Measurements from ENCODE around the gene RNASE12. TPM values are rescaled to one million over a fixed set of nuclear protein-coding genes. Genes with fewer than 3 reads are reported as not detected.

The RNASE12 gene
- total RNA-seq, 4 donors from 2014 or later, result not detected

- Histone ChIP-seq H3K27ac (peak overlapping the region; percentile 65 to 83 (median 76)), H3K9me3 (no peaks in the 10 kb centered on the region), H3K4me1 (peaks cover 0 to 35% (median 6%) of the 10 kb centered on the region in 3 donors), H3K27me3 (no peaks in the 10 kb centered on the region), H3K36me3 (no peaks in the 10 kb centered on the region), H3K4me3 (peak overlapping the region; percentile 67 to 95 (median 80))
- 0 to 1% methylated on average over 14 to 37 of the region's 44 CpGs for WGBS, 2 donors
- TF ChIP-seq POLR2A (IDR thresholded peaks at IDR 0.05) (no peak), CTCF (IDR thresholded peaks at IDR 0.05) (peak; percentile 93 to 99 (median 98))
- DNase-seq, result no peak
- intact Hi-C loops (cut with DNase I), result loop anchor here (5.0 to 10.0 kb wide), 3 partner anchors 197 to 365 kb away; partner anchors contain the start of genes PARP2 and TEP1
Measured at GRCh38 chr14:20609215-20610001, 18.2 kb upstream of the RNASE12 start.

- no peak overlapping the region for H3K4me3 ChIP-seq
- DNase-seq, result no peak
- H3K4me1 ChIP-seq, result peaks cover 0 to 28% (median 6%) of the 10 kb centered on the region in 3 donors
- no peak for TF ChIP-seq CTCF (IDR thresholded peaks at IDR 0.05)
- TF ChIP-seq POLR2A (IDR thresholded peaks at IDR 0.05), result no peak
- intact Hi-C loops (cut with DNase I), result loop anchor here (5.0 kb wide), 1 partner anchor 196 kb away; the partner anchor contains the start of gene TEP1
- H3K9me3 ChIP-seq, result no peaks in the 10 kb centered on the region
- WGBS, 2 donors, result 69 to 71% methylated on average over 7 of the region's 7 CpGs
- no peaks in the 10 kb centered on the region for H3K27me3 ChIP-seq
- no peaks in the 10 kb centered on the region for H3K36me3 ChIP-seq
- H3K27ac ChIP-seq, result no peak overlapping the region
Measured at GRCh38 chr14:20608383-20609110, 17.4 kb upstream of the RNASE12 start.

GRCh38 chr14:20607617-20608016, 16.4 kb upstream of the RNASE12 start:
- no peak for DNase-seq
- intact Hi-C loops (cut with DNase I), result loop anchor here (5.0 kb wide), 1 partner anchor 195 kb away; the partner anchor contains the start of gene TEP1
- no peaks in the 10 kb centered on the region for H3K9me3 ChIP-seq
- no peaks in the 10 kb centered on the region for H3K27me3 ChIP-seq
- no peak overlapping the region for H3K4me3 ChIP-seq
- TF ChIP-seq CTCF (IDR thresholded peaks at IDR 0.05), result no peak
- TF ChIP-seq POLR2A (IDR thresholded peaks at IDR 0.05), result no peak
- H3K36me3 ChIP-seq, result no peaks in the 10 kb centered on the region
- no peak overlapping the region for H3K27ac ChIP-seq
- 62 to 71% methylated on average over 5 of the region's 5 CpGs for WGBS, 2 donors
- peaks cover 0 to 18% (median 6%) of the 10 kb centered on the region in 3 donors for H3K4me1 ChIP-seq

- no peaks in the 10 kb centered on the region for H3K27me3 ChIP-seq
- H3K27ac ChIP-seq, result no peak overlapping the region
- H3K36me3 ChIP-seq, result no peaks in the 10 kb centered on the region
- no peak overlapping the region for H3K4me3 ChIP-seq
- intact Hi-C loops (cut with DNase I), result loop anchor here (5.0 kb wide), 1 partner anchor 195 kb away; the partner anchor contains the start of gene TEP1
- no peak for DNase-seq
- 6 to 50% methylated on average over 2 of the region's 2 CpGs for WGBS, 2 donors
- H3K9me3 ChIP-seq, result no peaks in the 10 kb centered on the region
- H3K4me1 ChIP-seq, result peaks cover 0 to 11% (median 6%) of the 10 kb centered on the region in 3 donors
- TF ChIP-seq CTCF (IDR thresholded peaks at IDR 0.05) (no peak), POLR2A (IDR thresholded peaks at IDR 0.05) (no peak)
Measured at GRCh38 chr14:20606902-20607242, 15.7 kb upstream of the RNASE12 start.
